GM19035 (cell line): ENCODE data around the gene EHD1.

Experiments used
- ATAC-seq: cut with Tn5 transposase; IDR thresholded peaks from one replicate; pipeline ENCODE4 v1.9.1; 2021; ENCODE audit not compliant: unreplicated experiment

The EHD1 gene

GRCh38 chr11:64891880-64892279, 13.5 kb upstream of the EHD1 start:
- ATAC-seq = no peak

- ATAC-seq = no peak
Observed at GRCh38 chr11:64891215-64891848, 12.9 kb upstream of the EHD1 start.

GRCh38 chr11:64890522-64890939, 12.1 kb upstream of the EHD1 start:
- no peak for ATAC-seq

GRCh38 chr11:64888729-64889511, 10.5 kb upstream of the EHD1 start:
- ATAC-seq = no peak

- no peak for ATAC-seq
Observed at GRCh38 chr11:64888406-64888728, 9.9 kb upstream of the EHD1 start.

- ATAC-seq = peak; percentile 75
Observed at GRCh38 chr11:64887757-64888405, 9.5 kb upstream of the EHD1 start.

- ATAC-seq = no peak
Observed at GRCh38 chr11:64887234-64887756, 8.9 kb upstream of the EHD1 start.

- no peak for ATAC-seq
Observed at GRCh38 chr11:64885367-64886286, 7.2 kb upstream of the EHD1 start.

GRCh38 chr11:64884019-64884418, 5.6 kb upstream of the EHD1 start:
- ATAC-seq = no peak

GRCh38 chr11:64883575-64883974, 5.2 kb upstream of the EHD1 start:
- ATAC-seq = no peak

GRCh38 chr11:64882243-64882642, 3.8 kb upstream of the EHD1 start:
- no peak for ATAC-seq

GRCh38 chr11:64881476-64881875, 3.1 kb upstream of the EHD1 start:
- no peak for ATAC-seq

GRCh38 chr11:64880240-64881001, 2.0 kb upstream of the EHD1 start:
- no peak for ATAC-seq

GRCh38 chr11:64879244-64879900, 951 bp upstream of the EHD1 start:
- no peak for ATAC-seq

GRCh38 chr11:64878223-64878493, 263 bp downstream of the EHD1 start:
- no peak for ATAC-seq

- peak; percentile 3 for ATAC-seq
Observed at GRCh38 chr11:64877390-64878222, 815 bp downstream of the EHD1 start.

- ATAC-seq = no peak
Observed at GRCh38 chr11:64876835-64877341, 1.5 kb downstream of the EHD1 start.

- ATAC-seq = no peak
Observed at GRCh38 chr11:64876229-64876750, 2.1 kb downstream of the EHD1 start.
